SKM-1 (cell line): ENCODE data around the gene SCPEP1.
"Not testable (repeated sequence)": the region's sequence is repeated elsewhere in the genome, so short reads cannot be mapped to it uniquely, and the experiment has no call there.

ENCODE experiments used
- DNase-seq: peaks from one replicate; lab custom pipeline; 2025; ENCODE audit not compliant: unreplicated experiment; lab: John Stamatoyannopoulos, UW

SCPEP1 gene

GRCh38 chr17:56960596-56961538 is 17.1 kb upstream of the SCPEP1 start, which contains the start of gene COIL:
COIL (minus strand) TSS chr17:56961050; CDS start chr17:56961019, 31 bp downstream.
- DNase-seq = peak; percentile 84

- not testable (repeated sequence) for DNase-seq
Measured at GRCh38 chr17:56965241-56965640, 12.7 kb upstream of the SCPEP1 start.

GRCh38 chr17:56965681-56966080 is 12.2 kb upstream of the SCPEP1 start:
- DNase-seq = not testable (repeated sequence)

GRCh38 chr17:56966338-56966737 is 11.6 kb upstream of the SCPEP1 start:
- no peak for DNase-seq

- DNase-seq = no peak
Measured at GRCh38 chr17:56970974-56971373, 7.0 kb upstream of the SCPEP1 start.

- DNase-seq = no peak
Measured at GRCh38 chr17:56972111-56972730, 5.7 kb upstream of the SCPEP1 start.

- DNase-seq = no peak
Measured at GRCh38 chr17:56973520-56973919, 4.4 kb upstream of the SCPEP1 start.

GRCh38 chr17:56974055-56974454 is 3.9 kb upstream of the SCPEP1 start:
- DNase-seq = no peak

GRCh38 chr17:56975656-56976055 is 2.3 kb upstream of the SCPEP1 start:
- no peak for DNase-seq

- DNase-seq = no peak
Measured at GRCh38 chr17:56976941-56977608, 856 bp upstream of the SCPEP1 start.

- DNase-seq = no peak
Measured at GRCh38 chr17:56978441-56979090, 635 bp downstream of the SCPEP1 start.

- no peak for DNase-seq
Measured at GRCh38 chr17:56979091-56979480, 1.2 kb downstream of the SCPEP1 start.

GRCh38 chr17:56980526-56980925 is 2.6 kb downstream of the SCPEP1 start:
- DNase-seq = not testable (repeated sequence)

GRCh38 chr17:56982312-56982711 is 4.4 kb downstream of the SCPEP1 start:
- DNase-seq = no peak

- DNase-seq = peak; percentile 43
Measured at GRCh38 chr17:56983366-56983765, 5.4 kb downstream of the SCPEP1 start.

GRCh38 chr17:56985371-56986162 is 7.6 kb downstream of the SCPEP1 start:
- peak; percentile 93 for DNase-seq

GRCh38 chr17:56987283-56987834 is 9.4 kb downstream of the SCPEP1 start:
- DNase-seq = no peak

GRCh38 chr17:56988901-56989572 is 11.1 kb downstream of the SCPEP1 start:
- DNase-seq = no peak

- DNase-seq = no peak
Measured at GRCh38 chr17:56992364-56992763, 14.4 kb downstream of the SCPEP1 start.
